GM12874 (cell line): ENCODE results near the gene GABRR1.

ENCODE experiments used
- CTCF ChIP-seq: IDR thresholded peaks from 2 replicates; pipeline ENCODE4 v1.5.1; 2011; ENCODE audit warnings: low read depth, mild to moderate bottlenecking, control low read depth, low read length, moderate library complexity; ENCODE audit not compliant: insufficient read depth

Gene GABRR1

GRCh38 chr6:89255417-89255816 lies 38.3 kb upstream of the GABRR1 start:
- no peak for TF ChIP-seq CTCF

GRCh38 chr6:89254569-89254968 lies 37.4 kb upstream of the GABRR1 start:
- no peak for TF ChIP-seq CTCF

- no peak for TF ChIP-seq CTCF
These were observed 35.7 kb upstream of the GABRR1 start for GRCh38 chr6:89252907-89253306.

GRCh38 chr6:89251976-89252375 lies 34.8 kb upstream of the GABRR1 start:
- TF ChIP-seq CTCF: no peak

GRCh38 chr6:89251170-89251569 lies 34.0 kb upstream of the GABRR1 start:
- no peak for TF ChIP-seq CTCF

- TF ChIP-seq CTCF: no peak
These were observed 33.1 kb upstream of the GABRR1 start for GRCh38 chr6:89250239-89250638.

GRCh38 chr6:89244241-89244985 lies 27.3 kb upstream of the GABRR1 start:
- no peak for TF ChIP-seq CTCF
